Liver (tissue), 9 donors: ENCODE data around the gene ARHGEF4. TPM values are rescaled to one million over a fixed set of nuclear protein-coding genes. Genes with fewer than 3 reads are reported as not detected.

Experiments used
- DNase-seq: peaks from one replicate; pipeline ENCODE4 v3.0.0-alpha.2; 2017; ENCODE audit warnings: low spot score
- H3K27ac ChIP-seq, 2 donors: one replicate each; pipeline ENCODE4 v1.7.0; 2013; ENCODE audit warnings: inconsistent platforms in 2 of 2, low read length in 2 of 2, control low read depth in 1 of 2, low read depth in 1 of 2, mild to moderate bottlenecking in 1 of 2
- H3K27me3 ChIP-seq, 4 donors: one replicate each; pipeline versions ENCODE4 v1.6.1 to v1.7.0; 2013; ENCODE audit warnings: low read length in 3 of 4, inconsistent platforms in 1 of 4, mild to moderate bottlenecking in 1 of 4, moderate library complexity in 1 of 4; ENCODE audit not compliant: control insufficient read depth in 4 of 4, insufficient read depth in 4 of 4
- H3K36me3 ChIP-seq, 4 donors: one replicate each; pipeline versions ENCODE4 v1.6.1 to v1.7.0; 2013; ENCODE audit warnings: low read length in 3 of 4, mild to moderate bottlenecking in 3 of 4, low read depth in 1 of 4, moderate library complexity in 1 of 4; ENCODE audit not compliant: control insufficient read depth in 4 of 4, insufficient read depth in 3 of 4
- H3K4me1 ChIP-seq, 4 donors: one replicate each; pipeline versions ENCODE4 v1.6.1 to v1.7.0; 2013; ENCODE audit warnings: low read length in 3 of 4, mild to moderate bottlenecking in 3 of 4, moderate library complexity in 1 of 4; ENCODE audit not compliant: control insufficient read depth in 4 of 4, insufficient read depth in 4 of 4
- H3K4me3 ChIP-seq, 3 donors: one replicate each; pipeline versions ENCODE4 v1.6.1 to v1.7.0; 2013; ENCODE audit warnings: low read length in 3 of 3, control low read depth in 1 of 3, low read depth in 1 of 3, mild to moderate bottlenecking in 1 of 3
- H3K9ac ChIP-seq, 2 donors: one replicate each; pipeline ENCODE4 v1.7.0; 2013; ENCODE audit warnings: low read length in 2 of 2, mild to moderate bottlenecking in 2 of 2, moderate library complexity in 2 of 2, control low read depth in 1 of 2, low read depth in 1 of 2
- H3K9me3 ChIP-seq, 4 donors: one replicate each; pipeline versions ENCODE4 v1.6.1 to v1.7.0; 2013; ENCODE audit warnings: low read length in 3 of 4; ENCODE audit not compliant: control insufficient read depth in 4 of 4
- EGR1 ChIP-seq, 2 donors: IDR thresholded peaks; 2 replicates each; pipeline ENCODE4 v1.6.1; 2016 to 2018; ENCODE audit warnings: antibody characterized with exemption in 2 of 2, low read depth in 2 of 2
- FOXA1 ChIP-seq: IDR thresholded peaks from 2 replicates; pipeline ENCODE4 v1.6.1; 2016; ENCODE audit warnings: antibody characterized with exemption
- FOXA2 ChIP-seq: IDR thresholded peaks from 2 replicates; pipeline ENCODE4 v1.6.1; 2016; ENCODE audit warnings: antibody characterized with exemption
- GABPA ChIP-seq, 2 donors: IDR thresholded peaks in 1 of 2; conservative IDR thresholded peaks in 1 of 2; 2 replicates each; pipeline ENCODE4 v1.6.1; 2016; ENCODE audit warnings: antibody characterized with exemption in 2 of 2, mild to moderate bottlenecking in 1 of 2, moderate library complexity in 1 of 2
- HNF4A ChIP-seq, 2 donors: conservative IDR thresholded peaks; 2 replicates each; pipeline ENCODE4 v1.6.1; 2016; ENCODE audit warnings: antibody characterized with exemption in 2 of 2, mild to moderate bottlenecking in 2 of 2
- HNF4G ChIP-seq: IDR thresholded peaks from 2 replicates; pipeline ENCODE4 v1.6.1; 2016; ENCODE audit warnings: antibody characterized with exemption
- NR2F2 ChIP-seq: IDR thresholded peaks from 2 replicates; pipeline ENCODE4 v1.6.1; 2016; ENCODE audit warnings: antibody characterized with exemption
- RAD21 ChIP-seq, 2 donors: IDR thresholded peaks; 2 replicates each; pipeline ENCODE4 v1.6.1; 2016; ENCODE audit warnings: antibody characterized with exemption in 2 of 2, mild to moderate bottlenecking in 2 of 2
- REST ChIP-seq: IDR thresholded peaks from 2 replicates; pipeline ENCODE4 v1.6.1; 2016; ENCODE audit warnings: antibody characterized with exemption, mild to moderate bottlenecking
- SP1 ChIP-seq: IDR thresholded peaks from 2 replicates; pipeline ENCODE4 v1.6.1; 2018; ENCODE audit warnings: antibody characterized with exemption, mild to moderate bottlenecking
- TAF1 ChIP-seq: conservative IDR thresholded peaks from 2 replicates; pipeline ENCODE4 v1.6.1; 2016; ENCODE audit warnings: antibody characterized with exemption, mild to moderate bottlenecking
- YY1 ChIP-seq: IDR thresholded peaks from 2 replicates; pipeline ENCODE4 v1.6.1; 2016; ENCODE audit warnings: antibody characterized with exemption, mild to moderate bottlenecking
- ZBTB33 ChIP-seq: IDR thresholded peaks from 2 replicates; pipeline ENCODE4 v1.6.1; 2016; ENCODE audit warnings: antibody characterized with exemption
- WGBS: extraction: QIAGEN DNeasy Blood & Tissue Kit; methylation state at CpG from one replicate; pipeline ENCODE4 v1.1.7; 2013; 5-methylcytosine and 5-hydroxymethylcytosine counted together
- polyA plus RNA-seq, 2 donors: library from polyadenylated mRNA; stranded (reverse) in 1 of 2; unstranded in 1 of 2; fragments of 200-250 nt in 1 of 2; fragments of >200 nt in 1 of 2; fragmentation: Nextera tagmentation in 1 of 2; extraction: Ambion mirVana in 1 of 2; gene quantifications; one replicate each; pipeline versions ENCODE4 v1.2.1 to v1.2.3, GENCODE V29; 2013 to 2015
- total RNA-seq, 2 donors: library from RNA; depleted of rRNA; stranded (reverse); fragments of >200 nt; gene quantifications; one replicate each; pipeline ENCODE4 v1.2.3, GENCODE V29; 2014
- donor health status: healthy.
- donor health status: healthy.
- donor health status: healthy.
- donor health status: healthy.
- donor health status: healthy.

ARHGEF4 gene
- total and polyA plus RNA-seq, 4 donors, result 0.08 TPM; not detected in 2

GRCh38 chr2:130997198-130997597, 160.5 kb downstream of the ARHGEF4 start:
- H3K4me1 ChIP-seq, result no peaks in the 10 kb centered on the region

GRCh38 chr2:130998561-130998960, 161.8 kb downstream of the ARHGEF4 start:
- Histone ChIP-seq H3K9ac (no peak overlapping the region), H3K27ac (no peak overlapping the region), H3K36me3 (no peaks in the 10 kb centered on the region), H3K9me3 (no peaks in the 10 kb centered on the region), H3K4me3 (no peak overlapping the region), H3K27me3 (no peaks in the 10 kb centered on the region), H3K4me1 (no peaks in the 10 kb centered on the region)
- TF ChIP-seq RAD21 (IDR thresholded peaks at IDR 0.05) (no peak), FOXA2 (no peak), HNF4A (conservative IDR thresholded peaks at IDR 0.05) (no peak), HNF4G (no peak), EGR1 (IDR thresholded peaks at IDR 0.05; ENCODE audit: low read depth in 2 of 2) (no peak), TAF1 (no peak), GABPA (IDR thresholded peaks at IDR 0.05 in 1 of 2, conservative IDR thresholded peaks at IDR 0.05 in 1 of 2) (no peak), SP1 (no peak), ZBTB33 (no peak), YY1 (no peak)
- DNase-seq, result no peak
- WGBS, result 74% methylated on average over 6 of the region's 6 CpGs

More at GRCh38 chr2:130997198-130997597, 160.5 kb downstream of the ARHGEF4 start:
- H3K27ac ChIP-seq, result no peak overlapping the region
- H3K27me3 ChIP-seq, result no peaks in the 10 kb centered on the region
- 72% methylated on average over 5 of the region's 5 CpGs for WGBS
- no peak for TF ChIP-seq ZBTB33
- no peak for TF ChIP-seq SP1
- TF ChIP-seq RAD21 (IDR thresholded peaks at IDR 0.05), result no peak
- TF ChIP-seq EGR1 (IDR thresholded peaks at IDR 0.05; ENCODE audit: low read depth in 2 of 2), result no peak
- TF ChIP-seq REST, result no peak
- no peak for TF ChIP-seq GABPA (IDR thresholded peaks at IDR 0.05 in 1 of 2, conservative IDR thresholded peaks at IDR 0.05 in 1 of 2)
- TF ChIP-seq NR2F2, result no peak
- TF ChIP-seq HNF4A (conservative IDR thresholded peaks at IDR 0.05), result no peak
- no peak for TF ChIP-seq FOXA1
- no peaks in the 10 kb centered on the region for H3K9me3 ChIP-seq
- H3K4me3 ChIP-seq, result no peak overlapping the region
- no peaks in the 10 kb centered on the region for H3K36me3 ChIP-seq
- no peak overlapping the region for H3K9ac ChIP-seq
- no peak for DNase-seq
